Keratinocyte (primary cell): ENCODE data around the gene CD207. TPM values are rescaled to one million over a fixed set of nuclear protein-coding genes. Genes with fewer than 3 reads are reported as not detected.

Experiments used
- DNase-seq: peaks from one replicate; pipeline ENCODE4 v3.0.0-alpha.2; 2011; ENCODE audit warnings: low read depth, missing footprints, low spot score
- FAIRE-seq: peaks from 2 replicates; lab custom pipeline; 2011; peaks lifted over from hg19 to GRCh38; lab: Jason Lieb, UNC
- H2AFZ ChIP-seq: 2 replicates; pipeline ENCODE4 v1.6.0; 2012; ENCODE audit warnings: low read length, control low read depth, inconsistent platforms; ENCODE audit not compliant: control insufficient read depth
- H3K27ac ChIP-seq: 2 replicates; pipeline ENCODE4 v1.5.1; 2011; ENCODE audit warnings: low read length; ENCODE audit not compliant: control insufficient read depth, insufficient read depth
- H3K27me3 ChIP-seq: 3 replicates; pipeline ENCODE4 v1.6.0; 2011; ENCODE audit warnings: low read length; ENCODE audit not compliant: control insufficient read depth, insufficient read depth; ENCODE audit errors: extremely low read depth
- H3K36me3 ChIP-seq, 2 experiments: 2 replicates in 1 of 2; 3 replicates in 1 of 2; pipeline ENCODE4 v1.5.1; 2011; ENCODE audit warnings: low read length in 2 of 2, mild to moderate bottlenecking in 1 of 2; ENCODE audit not compliant: control insufficient read depth in 2 of 2, insufficient read depth in 2 of 2; ENCODE audit errors: extremely low read depth in 1 of 2
- H3K4me1 ChIP-seq: 3 replicates; pipeline ENCODE4 v1.5.1; 2011; ENCODE audit warnings: low read length; ENCODE audit not compliant: control insufficient read depth, insufficient read depth; ENCODE audit errors: extremely low read depth
- H3K4me2 ChIP-seq: 3 replicates; pipeline ENCODE4 v1.6.0; 2011; ENCODE audit warnings: low read depth, low read length; ENCODE audit not compliant: control insufficient read depth, insufficient read depth; ENCODE audit errors: extremely low read depth
- H3K4me3 ChIP-seq, 3 experiments: fragments of 200-600 bp in 1 of 3; sonication (generic) in 1 of 3; 2 replicates in 2 of 3; 3 replicates in 1 of 3; pipeline ENCODE4 v1.5.1; 2011 to 2016; ENCODE audit warnings: low read length in 3 of 3, mild to moderate bottlenecking in 3 of 3, control low read depth in 2 of 3, inconsistent platforms in 1 of 3, low read depth in 1 of 3, mixed read lengths in 1 of 3, mixed run types in 1 of 3, moderate library complexity in 1 of 3; ENCODE audit not compliant: control insufficient read depth in 2 of 3, insufficient read depth in 2 of 3; ENCODE audit errors: extremely low read depth in 1 of 3
- H3K79me2 ChIP-seq: 2 replicates; pipeline ENCODE4 v1.6.0; 2012; ENCODE audit warnings: low read length; ENCODE audit not compliant: control insufficient read depth, insufficient read depth
- H3K9ac ChIP-seq: 3 replicates; pipeline ENCODE4 v1.6.0; 2011; ENCODE audit warnings: low read length; ENCODE audit not compliant: control insufficient read depth, insufficient read depth; ENCODE audit errors: extremely low read depth
- H3K9me1 ChIP-seq: 3 replicates; pipeline ENCODE4 v1.6.0; 2011; ENCODE audit warnings: low read length; ENCODE audit not compliant: control insufficient read depth, insufficient read depth; ENCODE audit errors: extremely low read depth
- H3K9me3 ChIP-seq: 2 replicates; pipeline ENCODE4 v1.5.1; 2012; ENCODE audit warnings: low read depth, low read length; ENCODE audit not compliant: control insufficient read depth
- H4K20me1 ChIP-seq: 3 replicates; pipeline ENCODE4 v1.6.0; 2011; ENCODE audit warnings: low read length; ENCODE audit not compliant: control insufficient read depth, insufficient read depth; ENCODE audit errors: extremely low read depth
- EZH2 ChIP-seq: IDR thresholded peaks from one replicate; pipeline ENCODE4 v1.6.1; 2012; ENCODE audit warnings: inconsistent platforms, mild to moderate bottlenecking, low read length, moderate library complexity
- dilution Hi-C: fragments of 300-500 bp; cut with MboI; formaldehyde crosslinking; loops from one replicate; pipeline ENCODE4 v1.7.0; 2020; ENCODE audit warnings: low sequenced_read_pairs; ENCODE audit not compliant: extremely low pct_ligation_motif_present
- polyA plus RNA-seq, 5 experiments: library from polyadenylated mRNA; depleted of rRNA in 3 of 5; stranded (reverse) in 3 of 5; stranded (forward) in 1 of 5; unstranded in 1 of 5; fragments of >200 nt; gene quantifications; 1 replicate in 1 of 5; 2 replicates in 3 of 5; 3 replicates in 1 of 5; pipeline versions ENCODE4 v1.2.1 to v1.2.3, GENCODE V29; 2011 to 2012; ENCODE audit warnings: missing spikeins in 2 of 5, low read depth in 1 of 5, low replicate concordance in 1 of 5
- TF ChIP-seq, protein P1 (sequence below), 3 experiments: IDR thresholded peaks in 1 of 3; conservative IDR thresholded peaks in 1 of 3; optimal IDR thresholded peaks in 1 of 3; 2 replicates in 2 of 3; 3 replicates in 1 of 3; pipeline versions ENCODE3 to v1.5.1; 2011; ENCODE audit warnings: low read length in 3 of 3, mild to moderate bottlenecking in 3 of 3, moderate library complexity in 2 of 3, control low read depth in 1 of 3, inconsistent platforms in 1 of 3; ENCODE audit not compliant: insufficient read depth in 2 of 3; ENCODE audit errors: extremely low read depth in 1 of 3

Gene CD207
- polyA plus RNA-seq, 1 donor (not counting 4 experiments of a cell fraction or from before 2014, with no cell fraction given), result not detected

- DNase-seq (no peak), FAIRE-seq (peak; percentile 23)
- Histone ChIP-seq H3K4me3 (no peak overlapping the region), H3K9me1 (no peaks in the 10 kb centered on the region), H3K4me2 (no peak overlapping the region), H3K79me2 (no peaks in the 10 kb centered on the region), H3K9me3 (no peaks in the 10 kb centered on the region), H3K27ac (no peak overlapping the region), H3K27me3 (peaks cover 2% of the 10 kb centered on the region), H3K4me1 (no peaks in the 10 kb centered on the region), H3K36me3 (no peaks in the 10 kb centered on the region), H3K9ac (no peak overlapping the region), H2AFZ (no peak overlapping the region), H4K20me1 (no peaks in the 10 kb centered on the region)
- TF ChIP-seq EZH2, result no peak
- TF ChIP-seq, protein P1, sequence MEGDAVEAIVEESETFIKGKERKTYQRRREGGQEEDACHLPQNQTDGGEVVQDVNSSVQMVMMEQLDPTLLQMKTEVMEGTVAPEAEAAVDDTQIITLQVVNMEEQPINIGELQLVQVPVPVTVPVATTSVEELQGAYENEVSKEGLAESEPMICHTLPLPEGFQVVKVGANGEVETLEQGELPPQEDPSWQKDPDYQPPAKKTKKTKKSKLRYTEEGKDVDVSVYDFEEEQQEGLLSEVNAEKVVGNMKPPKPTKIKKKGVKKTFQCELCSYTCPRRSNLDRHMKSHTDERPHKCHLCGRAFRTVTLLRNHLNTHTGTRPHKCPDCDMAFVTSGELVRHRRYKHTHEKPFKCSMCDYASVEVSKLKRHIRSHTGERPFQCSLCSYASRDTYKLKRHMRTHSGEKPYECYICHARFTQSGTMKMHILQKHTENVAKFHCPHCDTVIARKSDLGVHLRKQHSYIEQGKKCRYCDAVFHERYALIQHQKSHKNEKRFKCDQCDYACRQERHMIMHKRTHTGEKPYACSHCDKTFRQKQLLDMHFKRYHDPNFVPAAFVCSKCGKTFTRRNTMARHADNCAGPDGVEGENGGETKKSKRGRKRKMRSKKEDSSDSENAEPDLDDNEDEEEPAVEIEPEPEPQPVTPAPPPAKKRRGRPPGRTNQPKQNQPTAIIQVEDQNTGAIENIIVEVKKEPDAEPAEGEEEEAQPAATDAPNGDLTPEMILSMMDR (optimal IDR thresholded peaks at IDR 0.05 in 1 of 3, IDR thresholded peaks at IDR 0.05 in 1 of 3, conservative IDR thresholded peaks at IDR 0.05 in 1 of 3; ENCODE audit: extremely low read depth in 1 of 3, insufficient read depth in 2 of 3, low read length in 3 of 3), result no peak
- dilution Hi-C loops, result no loop called here
These were observed 16.1 kb upstream of the CD207 start for GRCh38 chr2:70851704-70852103.

DNA sequence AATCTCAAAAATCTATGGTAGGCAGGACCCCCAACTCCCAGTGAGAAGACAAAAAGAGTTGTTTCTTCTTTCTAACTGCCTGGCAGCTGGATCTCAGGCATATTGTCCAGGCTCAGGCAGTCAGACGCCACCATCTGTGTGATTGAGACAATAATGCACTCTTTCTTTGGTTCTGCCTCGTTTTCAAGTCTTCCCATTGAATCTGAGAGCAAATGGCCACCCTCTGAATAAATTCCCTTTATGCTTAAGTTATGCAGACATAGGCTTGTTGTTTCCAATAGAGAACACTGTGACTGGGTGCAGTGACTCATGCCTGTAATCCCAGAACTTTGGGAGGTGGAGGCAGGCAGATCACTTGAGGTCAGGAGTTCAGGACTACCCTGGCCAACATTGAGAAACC is 15.3 kb upstream of the CD207 start:
- Histone ChIP-seq H3K4me2 (no peak overlapping the region), H3K27ac (no peak overlapping the region), H3K9me3 (no peaks in the 10 kb centered on the region), H3K4me3 (no peak overlapping the region), H3K9ac (no peak overlapping the region), H3K9me1 (no peaks in the 10 kb centered on the region), H3K27me3 (peaks cover 2% of the 10 kb centered on the region), H4K20me1 (no peaks in the 10 kb centered on the region), H3K4me1 (no peaks in the 10 kb centered on the region), H3K36me3 (no peaks in the 10 kb centered on the region), H2AFZ (no peak overlapping the region), H3K79me2 (no peaks in the 10 kb centered on the region)
- TF ChIP-seq, protein P1 (optimal IDR thresholded peaks at IDR 0.05 in 1 of 3, IDR thresholded peaks at IDR 0.05 in 1 of 3, conservative IDR thresholded peaks at IDR 0.05 in 1 of 3; ENCODE audit: extremely low read depth in 1 of 3, insufficient read depth in 2 of 3, low read length in 3 of 3), result no peak
- no peak for TF ChIP-seq EZH2
- no peak for DNase-seq
- no peak for FAIRE-seq
- dilution Hi-C loops, result no loop called here
